NCI-H2107 (cell line): ENCODE data around the gene ADCY2.
A peak's percentile ranks its signal among the peaks of the same experiment; 100 is the strongest.

ENCODE experiments used
- DNase-seq: peaks from one replicate; lab custom pipeline; 2025; lab: John Stamatoyannopoulos, UW

The ADCY2 gene

GRCh38 chr5:7745882-7746610 is 350.1 kb downstream of the ADCY2 start:
- peak; percentile 68 for DNase-seq

DNA sequence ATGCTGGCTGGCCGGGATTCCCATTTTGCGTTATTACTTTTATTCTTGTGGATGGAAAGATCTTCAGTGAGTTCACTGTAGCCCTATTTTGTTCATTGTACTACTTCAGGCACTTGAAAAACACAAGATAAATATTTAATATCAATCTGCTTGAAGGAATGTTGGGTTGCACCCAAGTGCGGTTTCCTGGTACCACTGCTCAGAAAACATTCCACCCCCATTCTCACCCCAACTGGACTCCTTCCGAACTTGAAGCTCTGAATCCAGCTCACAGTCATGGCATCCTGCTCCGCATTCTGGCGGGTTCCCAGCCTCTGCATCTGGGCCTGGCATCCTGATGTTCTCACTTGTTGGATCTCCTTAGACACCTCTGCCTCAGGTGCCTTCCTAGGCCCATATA is 351.8 kb downstream of the ADCY2 start:
- DNase-seq = no peak

DNA sequence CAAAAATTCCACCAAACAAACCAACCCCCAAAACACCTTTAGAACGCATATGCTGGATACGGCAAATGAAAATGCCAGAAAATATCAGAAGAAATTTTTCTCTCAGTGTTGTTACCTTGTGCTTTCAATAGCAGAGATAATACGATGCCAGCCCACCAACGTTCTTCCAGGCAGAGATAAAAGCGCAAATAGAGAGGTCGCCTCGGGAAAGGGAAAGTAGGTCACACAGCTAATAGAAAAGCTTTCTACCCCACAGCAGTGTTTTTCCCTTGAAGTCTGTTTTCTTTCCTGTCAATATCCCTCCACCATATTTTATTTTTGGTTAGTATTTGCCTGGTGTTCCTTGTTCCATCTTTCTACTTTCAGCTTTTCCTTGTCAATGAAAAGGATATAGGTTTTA is 353.7 kb downstream of the ADCY2 start:
- no peak for DNase-seq

GRCh38 chr5:7751874-7752273 is 355.9 kb downstream of the ADCY2 start:
- DNase-seq = no peak

- no peak for DNase-seq
Observed at GRCh38 chr5:7753181-7753580, 357.2 kb downstream of the ADCY2 start.

GRCh38 chr5:7753596-7753995 is 357.7 kb downstream of the ADCY2 start:
- DNase-seq = no peak

DNA sequence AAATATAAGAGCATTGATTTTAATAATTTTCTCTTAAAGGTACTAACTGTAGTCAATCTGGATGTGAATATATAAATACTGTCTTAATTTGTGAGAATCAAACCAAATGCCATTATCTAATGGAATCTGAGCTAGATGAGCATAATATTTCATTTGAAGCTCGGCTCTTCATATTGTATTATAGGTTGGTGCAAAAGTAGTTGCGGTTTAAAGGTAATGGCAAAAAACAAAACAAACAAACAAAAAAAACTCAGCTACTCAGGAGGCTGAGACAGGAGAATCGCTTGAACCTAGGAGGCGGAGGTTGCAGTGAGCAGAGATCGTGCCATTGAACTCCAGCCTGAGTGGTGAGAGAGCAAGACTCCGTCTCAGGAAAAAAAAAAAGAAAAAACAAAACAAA is 358.6 kb downstream of the ADCY2 start:
- DNase-seq = no peak

GRCh38 chr5:7754997-7755596 is 359.2 kb downstream of the ADCY2 start:
- DNase-seq = no peak

GRCh38 chr5:7755958-7756357 is 360.0 kb downstream of the ADCY2 start:
- DNase-seq = no peak

GRCh38 chr5:7756453-7756852 is 360.5 kb downstream of the ADCY2 start:
- no peak for DNase-seq

- peak; percentile 87 for DNase-seq
Observed at GRCh38 chr5:7759257-7759871, 363.4 kb downstream of the ADCY2 start.

- DNase-seq = no peak
Observed at GRCh38 chr5:7759951-7760580, 364.1 kb downstream of the ADCY2 start.

GRCh38 chr5:7762267-7762666 is 366.3 kb downstream of the ADCY2 start:
- DNase-seq = peak; percentile 64

DNA sequence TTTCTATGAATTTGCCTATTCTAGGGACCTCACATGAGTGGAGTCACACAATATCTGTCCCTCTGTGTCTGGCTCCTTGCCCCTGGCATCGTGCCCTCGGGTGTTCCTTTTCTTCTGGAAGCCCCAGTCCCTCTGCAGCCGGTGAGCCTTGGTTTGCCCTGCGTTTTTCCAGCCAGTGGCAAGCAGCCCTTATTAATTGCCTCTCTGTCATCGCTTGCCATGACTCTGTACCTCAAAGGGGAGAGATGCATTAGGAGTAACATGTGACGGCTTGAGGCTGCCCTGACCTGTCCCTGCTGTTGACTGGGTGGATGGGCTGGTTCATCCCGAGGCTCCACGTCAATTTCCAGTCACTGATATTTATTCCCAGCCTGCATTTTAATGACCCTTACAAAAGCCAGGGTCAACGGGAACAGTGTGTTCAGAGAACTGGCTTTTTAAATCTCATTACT is 367.7 kb downstream of the ADCY2 start:
- DNase-seq = no peak

GRCh38 chr5:7764452-7764851 is 368.5 kb downstream of the ADCY2 start:
- DNase-seq = no peak

- no peak for DNase-seq
Observed at GRCh38 chr5:7770436-7770835, 374.5 kb downstream of the ADCY2 start.

DNA sequence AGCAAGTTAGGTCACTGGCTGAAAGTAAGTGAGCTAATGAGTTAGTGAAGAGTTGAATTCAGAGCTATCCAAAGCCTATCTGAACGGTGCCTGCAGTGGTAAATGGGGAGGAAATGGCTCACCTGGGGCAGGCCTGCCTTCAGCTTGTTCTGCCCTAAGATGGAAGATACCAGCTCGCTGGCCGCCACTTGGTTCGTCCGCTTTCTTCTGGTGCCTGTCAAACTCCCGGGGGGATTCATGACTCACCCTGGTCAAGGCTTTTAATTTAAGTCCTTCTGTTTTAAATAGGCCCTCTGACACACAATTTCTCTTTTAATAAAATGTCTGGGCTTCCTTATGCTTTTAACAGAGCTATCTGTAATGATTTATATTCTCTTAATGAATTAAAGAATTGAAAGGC is 376.2 kb downstream of the ADCY2 start:
- no peak for DNase-seq

- no peak for DNase-seq
Observed at GRCh38 chr5:7773178-7773577, 377.2 kb downstream of the ADCY2 start.

- no peak for DNase-seq
Observed at GRCh38 chr5:7776442-7776841, 380.5 kb downstream of the ADCY2 start.

DNA sequence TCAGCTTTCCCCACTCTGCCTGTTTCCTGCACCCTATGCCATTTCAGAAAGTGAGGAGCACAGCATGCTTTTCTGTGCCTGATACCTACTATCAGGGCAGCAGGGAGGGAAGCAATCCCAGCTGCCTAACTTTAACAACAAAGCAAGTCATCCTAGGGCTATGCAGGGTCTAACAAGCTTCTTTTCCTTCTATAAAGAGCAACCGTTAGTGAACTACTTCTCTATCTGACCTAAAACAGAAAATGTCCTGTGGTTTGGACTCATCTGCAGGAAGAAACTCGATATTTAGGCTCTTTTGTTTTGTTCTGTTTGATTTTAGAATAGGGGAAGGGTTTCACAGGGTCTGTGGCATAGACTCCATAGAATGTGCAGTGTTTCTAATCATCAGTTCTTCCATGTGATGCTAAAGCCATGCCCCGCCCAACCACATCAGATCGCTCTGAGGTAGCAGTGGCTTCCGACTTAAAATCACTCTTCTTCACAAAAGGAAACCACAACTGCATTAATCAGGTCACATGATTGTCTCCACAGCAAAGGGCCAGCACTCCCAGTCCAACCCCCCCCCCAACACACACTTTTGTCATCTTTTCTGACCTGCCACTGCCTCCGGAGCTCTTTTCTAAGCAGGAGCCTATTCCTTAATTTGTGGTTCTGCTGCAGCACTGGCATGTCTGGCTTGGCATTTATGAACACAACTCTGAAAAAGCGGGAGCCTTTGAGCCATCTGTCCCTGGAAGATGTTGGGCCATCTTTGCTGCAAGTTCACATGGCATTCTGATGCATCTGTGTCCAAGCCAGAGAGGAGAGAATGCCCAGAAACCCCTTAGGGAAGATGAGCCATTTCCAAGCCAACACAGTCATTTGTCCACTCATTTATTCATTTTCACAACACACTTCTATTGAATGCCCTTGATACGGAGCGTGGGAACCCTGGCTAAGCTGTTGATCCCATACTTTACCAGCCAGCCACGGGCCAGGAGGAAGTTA is 383.4 kb downstream of the ADCY2 start:
- DNase-seq = no peak

DNA sequence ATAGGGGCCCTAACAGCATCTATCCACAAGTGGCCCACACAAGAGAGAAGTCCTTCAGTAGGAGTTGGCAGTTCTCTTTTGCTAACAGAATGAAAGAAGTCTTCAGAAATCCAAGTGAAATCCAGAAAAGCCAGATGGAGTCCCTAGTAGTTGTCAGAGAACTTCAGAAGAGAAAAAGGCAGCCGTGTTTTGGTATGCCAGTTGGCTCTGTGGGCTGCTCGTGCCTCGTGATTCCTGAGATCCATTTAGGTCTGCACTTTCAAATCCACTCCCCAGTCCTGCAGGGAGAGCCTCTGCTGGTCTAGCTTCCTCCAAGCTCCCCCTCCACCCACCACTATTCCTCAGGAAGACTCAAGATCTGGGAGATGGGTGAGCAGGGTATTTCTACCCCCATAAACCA is 386.0 kb downstream of the ADCY2 start:
- DNase-seq = no peak
